Activated T-helper 1 cell treated with anti-CD3 and anti-CD28 coated beads, Interleukin-2, amount 50 U/mL, for 16 hours (primary cell): Measurements from ENCODE around the gene GPR132.
"Not testable (repeated sequence)": the region's sequence is repeated elsewhere in the genome, so short reads cannot be mapped to it uniquely, and the experiment has no call there.

Experiments
- DNase-seq, 2 donors: peaks; one replicate each; pipeline ENCODE4 v3.0.0-alpha.2; 2020; ENCODE audit warnings: low read depth in 1 of 2, low spot score in 1 of 2

GPR132 gene

DNA sequence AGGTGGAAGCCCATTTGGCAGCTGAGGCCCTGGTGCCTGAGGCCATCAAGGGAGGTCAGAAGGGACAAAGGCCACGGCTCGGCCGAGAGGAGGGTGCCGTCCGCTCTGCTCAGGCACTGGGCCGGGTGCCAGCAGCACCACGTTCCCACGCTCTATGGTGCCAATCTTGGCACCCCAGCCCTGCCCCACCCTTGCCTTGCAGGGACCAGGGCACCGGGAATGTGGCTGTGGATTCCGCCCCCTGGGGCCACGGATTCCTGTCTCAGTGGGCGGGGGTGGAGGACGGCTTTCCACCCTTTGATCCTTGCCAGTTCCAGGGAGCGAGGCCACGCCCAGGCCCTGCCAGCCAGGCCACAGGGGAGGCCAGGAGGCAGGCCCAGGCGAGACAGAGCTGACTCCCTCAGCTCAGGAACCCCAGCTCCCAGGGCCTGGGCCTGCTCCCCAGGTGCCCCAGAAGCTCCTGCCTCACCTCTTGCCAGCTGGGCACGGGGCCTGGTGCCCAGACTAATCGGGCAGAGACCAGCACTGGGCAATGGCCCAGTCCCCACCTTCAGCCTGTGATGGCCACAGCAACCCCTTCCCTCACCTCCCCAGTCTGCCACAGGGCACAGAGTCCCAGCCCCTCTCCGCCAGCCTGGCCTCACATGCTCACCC lies 26.4 kb upstream of the GPR132 start:
- DNase-seq: no peak

DNA sequence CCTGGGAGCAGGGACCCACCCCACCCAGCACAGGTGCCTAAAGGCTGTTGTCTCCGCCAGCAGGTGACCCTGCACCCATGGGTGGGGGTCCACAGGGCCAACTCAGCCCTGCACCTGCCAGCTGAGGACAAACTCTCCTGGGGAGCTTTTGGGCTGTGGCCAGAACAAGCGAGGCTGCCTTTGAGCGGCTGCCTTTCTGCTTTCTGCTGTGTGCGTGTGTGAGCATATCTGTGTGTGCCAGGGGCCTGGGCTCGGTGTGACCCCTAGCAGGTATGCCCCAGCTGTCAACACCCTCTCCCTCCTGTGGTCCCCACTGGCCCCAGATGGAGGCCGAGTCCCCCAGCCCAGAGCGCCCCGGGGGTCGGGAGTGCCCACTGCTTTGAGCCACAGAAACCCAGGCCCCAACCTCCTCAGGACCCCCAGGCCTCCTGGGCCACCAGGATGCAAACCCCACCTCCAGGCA lies 25.9 kb upstream of the GPR132 start:
- DNase-seq: no peak

DNA sequence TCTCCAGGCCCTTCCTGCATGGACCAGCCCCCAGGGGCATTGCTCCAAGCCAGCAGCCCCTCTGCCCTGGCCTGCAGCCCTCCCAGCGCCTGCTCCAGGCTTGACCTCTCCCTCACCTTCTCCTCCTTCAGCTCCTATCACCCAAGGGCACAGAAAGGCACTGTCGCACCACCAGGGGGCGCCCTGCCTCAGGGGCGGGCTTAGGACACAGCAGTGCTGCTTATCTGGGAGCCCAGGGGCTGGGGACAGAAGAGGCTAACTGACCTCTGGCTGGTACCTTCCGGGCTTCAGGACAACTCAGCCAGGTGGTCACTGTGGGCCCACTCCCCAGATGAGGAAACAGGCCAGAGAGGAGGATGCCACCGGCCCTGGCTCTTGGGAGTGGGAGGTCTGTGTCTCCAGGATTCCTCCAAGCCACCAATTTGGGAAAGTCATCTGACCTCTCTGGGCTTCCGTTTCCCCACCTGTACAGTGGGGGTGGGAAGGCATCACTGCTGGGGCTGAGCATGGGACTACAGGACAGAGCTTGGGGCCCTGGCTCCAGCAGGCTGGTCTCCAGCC lies 25.3 kb upstream of the GPR132 start:
- DNase-seq: peak; percentile 79 to 85

DNA sequence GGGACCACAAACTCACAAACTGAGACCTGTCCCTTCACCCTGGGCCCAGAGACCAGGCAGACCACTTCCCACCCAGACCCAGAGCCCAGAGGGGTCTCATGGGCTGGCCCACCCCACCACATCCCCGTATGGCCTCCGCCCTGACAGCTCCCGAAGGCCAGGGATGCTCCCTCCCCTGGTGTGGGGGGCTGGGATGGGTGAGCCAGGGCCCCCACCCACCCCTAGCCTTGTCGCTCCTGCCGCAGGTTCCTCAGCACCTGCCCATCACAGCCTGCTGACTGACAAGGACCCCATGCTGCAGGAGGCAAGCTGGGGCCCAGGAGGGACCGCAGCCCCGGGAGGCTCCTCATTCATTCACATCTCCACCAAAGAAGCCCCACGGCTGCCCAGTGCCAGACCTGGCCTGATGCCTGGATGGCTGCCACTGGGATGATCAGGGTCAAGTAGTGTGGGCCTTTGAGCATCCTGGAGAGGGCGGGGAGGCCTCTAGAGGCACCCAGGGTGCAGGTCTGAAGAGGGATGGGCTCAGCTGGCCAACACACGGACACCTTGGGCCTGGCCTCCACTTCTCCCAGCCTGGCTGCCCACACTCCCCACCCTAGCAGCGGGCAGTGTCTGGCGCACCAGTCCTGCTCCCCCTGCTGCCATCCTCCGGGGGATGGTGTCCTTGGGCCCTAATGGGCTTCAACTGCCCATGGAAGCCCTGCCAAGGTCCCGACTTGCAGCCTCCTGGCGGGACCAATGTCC lies 24.7 kb upstream of the GPR132 start:
- no peak for DNase-seq

GRCh38 chr14:105088812-105089745 lies 23.8 kb upstream of the GPR132 start:
- DNase-seq: no peak

- DNase-seq: no peak
Measured at GRCh38 chr14:105087963-105088811, 23.0 kb upstream of the GPR132 start.

DNA sequence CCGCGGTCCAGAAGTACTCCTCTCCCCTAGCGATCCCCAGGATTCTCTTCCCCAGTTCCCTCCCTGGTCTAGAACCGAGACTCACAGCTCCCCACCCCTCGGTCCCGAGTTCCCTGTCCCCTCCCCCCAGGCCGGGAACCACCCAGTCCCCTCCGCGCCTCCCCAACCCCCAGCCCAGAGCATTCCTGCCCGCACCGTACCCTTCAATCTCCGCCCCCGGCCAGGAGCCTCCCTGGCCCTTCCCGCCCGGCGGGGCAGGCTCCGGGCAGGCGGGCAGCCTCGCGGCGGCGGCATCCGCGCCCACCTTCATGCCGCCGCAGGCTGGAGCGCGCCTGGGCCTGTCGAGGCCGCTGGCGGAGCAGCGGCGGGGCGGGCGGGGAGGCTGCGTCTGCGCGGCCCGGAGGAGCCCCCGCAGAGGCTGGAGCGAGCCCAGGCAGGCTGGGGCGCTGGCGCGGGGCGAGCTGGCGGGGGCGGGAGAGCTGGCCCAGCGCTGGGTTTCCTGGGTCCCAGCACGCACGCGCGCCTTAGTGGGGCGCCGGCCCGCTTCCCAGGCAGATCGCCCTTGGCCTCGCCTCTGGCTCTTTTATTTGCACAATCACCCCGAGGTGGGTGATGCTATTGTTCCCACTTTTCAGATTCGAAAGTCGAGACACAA lies 22.2 kb upstream of the GPR132 start:
- no peak for DNase-seq

GRCh38 chr14:105086833-105087307 lies 21.6 kb upstream of the GPR132 start:
- peak; percentile 70 to 78 for DNase-seq

- no peak for DNase-seq
Measured at GRCh38 chr14:105085766-105086165, 20.5 kb upstream of the GPR132 start.

- DNase-seq: no peak
Measured at GRCh38 chr14:105084741-105085571, 19.7 kb upstream of the GPR132 start.

GRCh38 chr14:105083926-105084685 lies 18.9 kb upstream of the GPR132 start:
- DNase-seq: no peak

DNA sequence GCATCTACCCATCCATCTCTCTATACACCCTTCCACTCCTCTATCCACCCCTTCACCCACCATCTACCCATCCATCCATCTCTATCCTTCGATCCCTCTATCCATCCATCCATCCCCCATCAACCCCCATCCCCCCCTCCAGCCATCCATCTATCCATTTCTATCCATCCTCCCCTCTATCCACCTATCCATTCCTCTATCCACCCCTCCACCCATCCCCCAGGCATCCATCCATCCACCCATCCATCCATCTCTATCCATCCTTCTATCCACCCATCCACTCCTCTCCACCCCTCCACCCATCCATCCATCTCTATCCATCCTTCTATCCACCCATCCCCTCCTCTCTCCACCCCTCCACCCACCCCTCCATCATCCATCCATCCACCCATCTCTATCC lies 17.5 kb upstream of the GPR132 start:
- no peak for DNase-seq

GRCh38 chr14:105081473-105081872 lies 16.2 kb upstream of the GPR132 start:
- not testable (repeated sequence) for DNase-seq

- DNase-seq: no peak
Measured at GRCh38 chr14:105080161-105080560, 14.9 kb upstream of the GPR132 start.

- no peak for DNase-seq
Measured at GRCh38 chr14:105078294-105078693, 13.1 kb upstream of the GPR132 start.

- DNase-seq: no peak
Measured at GRCh38 chr14:105077649-105077995, 12.4 kb upstream of the GPR132 start.

DNA sequence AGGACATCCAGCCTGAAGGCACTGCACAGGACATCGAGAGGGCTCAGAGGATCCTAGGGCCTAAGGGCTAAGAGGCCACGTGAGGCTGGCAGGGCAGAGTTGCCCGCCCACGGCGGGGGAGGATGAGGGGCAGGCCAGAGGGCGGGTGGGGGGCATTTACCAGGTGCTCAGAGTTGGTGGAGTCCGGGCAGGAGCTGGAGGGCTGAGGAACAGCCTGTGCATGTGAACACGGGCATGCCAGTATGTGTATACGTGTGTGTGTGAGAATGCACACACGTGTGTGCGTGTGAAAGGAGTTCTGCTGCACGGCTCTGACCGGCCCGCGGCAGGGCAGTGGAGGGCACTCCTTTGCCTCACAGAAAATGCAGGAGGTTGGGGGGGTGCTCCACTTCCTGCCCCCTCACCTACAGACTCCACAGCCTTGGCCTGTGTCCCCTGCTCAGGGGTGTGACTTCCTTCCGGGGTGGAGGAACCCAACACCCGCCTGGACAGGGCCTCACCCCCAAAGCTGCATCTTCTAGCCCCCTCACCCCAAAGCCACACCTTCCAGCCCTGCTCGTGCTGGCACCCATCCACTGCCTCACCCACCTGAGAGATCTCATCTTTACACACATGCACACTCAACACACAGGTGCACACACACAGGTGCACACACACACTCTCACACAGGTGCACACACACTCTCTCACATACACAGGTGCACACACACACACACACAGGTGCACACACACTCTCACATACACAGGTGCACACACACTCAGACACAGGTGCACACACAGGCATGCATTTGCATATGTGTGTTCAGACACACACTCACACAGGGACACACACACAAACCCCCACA lies 11.8 kb upstream of the GPR132 start:
- no peak for DNase-seq
